ENCODE measurements around the gene ITGB6. TPM values are rescaled to one million over a fixed set of nuclear protein-coding genes. Genes with fewer than 3 reads are reported as not detected.

The ITGB6 gene
- total RNA-seq, 6 experiments from 2014 or later: 0.11 to 0.68 (median 0.44) TPM; not detected in 2

DNA sequence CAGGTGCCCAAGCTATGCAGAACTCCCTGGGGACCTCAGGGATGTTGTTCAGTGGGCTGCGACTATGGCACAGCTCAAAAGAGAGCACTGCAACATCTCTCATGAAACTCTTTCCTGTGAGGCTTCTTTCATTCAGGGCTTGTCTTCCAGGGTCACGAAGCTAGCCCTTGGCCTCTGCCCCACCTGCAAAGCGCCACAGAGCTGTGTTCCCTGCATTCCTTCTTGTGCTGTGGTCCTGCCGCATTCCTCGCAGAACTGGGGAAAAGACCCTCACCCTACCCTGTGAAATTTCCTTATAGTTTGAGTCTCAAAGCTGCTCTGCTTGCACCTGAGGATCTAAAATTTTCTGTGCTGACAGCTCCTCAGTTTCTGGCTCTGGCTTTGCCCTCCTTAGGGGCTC is 26.3 kb upstream of the ITGB6 start:
- Histone ChIP-seq H3K4me3 (no peak overlapping the region), H3K4me1 (peaks cover 0 to 10% (median 0%) of the 10 kb centered on the region in 4 donors), H3K27ac (no peak overlapping the region), H3K36me3 (no peaks in the 10 kb centered on the region), H3K27me3 (no peaks in the 10 kb centered on the region), H3K9me3 (no peaks in the 10 kb centered on the region)
- WGBS (ENCODE audit: insufficient coverage, low coverage, low lambda C conversion rate, missing lambda C conversion rate): 0% methylated on average over 1 of the region's 5 CpGs
- TF ChIP-seq POLR2A (IDR thresholded peaks at IDR 0.05) (no peak), CTCF (IDR thresholded peaks at IDR 0.05) (no peak)
- intact Hi-C loops (cut with DNase I): no loop called here
- no peak for ATAC-seq
- DNase-seq: no peak

DNA sequence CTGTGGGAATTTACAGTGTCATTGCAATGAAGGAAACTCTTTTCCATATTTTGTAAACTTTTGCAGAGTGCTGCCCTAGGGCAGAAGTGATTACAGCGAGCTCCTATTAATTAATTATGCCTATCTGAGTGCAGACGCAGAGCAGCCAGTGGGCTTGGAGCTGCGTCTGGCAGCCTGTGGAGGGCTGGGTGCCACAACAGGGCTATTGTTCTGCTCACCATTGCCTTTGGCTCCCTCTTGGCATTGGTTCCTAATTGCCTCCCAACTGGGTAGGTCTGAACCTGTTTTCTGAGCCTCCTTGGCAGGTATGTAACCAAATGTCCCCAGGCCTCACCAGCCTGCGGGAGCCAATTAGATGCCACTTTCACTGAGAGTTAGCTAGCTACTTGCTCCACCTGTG is 25.6 kb upstream of the ITGB6 start:
- no peak overlapping the region for H3K4me3 ChIP-seq

DNA sequence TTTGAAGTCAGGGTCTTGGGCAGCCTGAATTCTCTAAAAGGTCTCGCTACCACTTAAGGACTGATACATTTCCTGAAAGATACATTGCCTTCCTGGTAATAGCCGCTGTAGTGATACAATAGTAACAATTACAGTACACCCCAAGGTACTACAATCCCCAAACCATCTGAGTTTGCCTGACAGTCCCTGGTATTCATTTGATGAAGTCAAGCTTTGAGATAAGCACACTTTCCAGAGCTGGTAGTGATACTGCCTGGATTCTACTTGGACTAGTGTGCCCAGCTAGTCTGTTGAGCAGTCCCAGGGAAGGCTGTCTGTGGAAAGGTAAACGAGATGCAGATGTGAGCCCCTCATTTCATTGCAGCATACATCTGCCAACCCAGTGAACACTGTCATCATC is 24.4 kb upstream of the ITGB6 start:
- DNase-seq (no peak), ATAC-seq (no peak)
- Histone ChIP-seq H3K27ac (no peak overlapping the region), H3K9me3 (no peaks in the 10 kb centered on the region), H3K27me3 (no peaks in the 10 kb centered on the region), H3K4me3 (no peak overlapping the region), H3K36me3 (no peaks in the 10 kb centered on the region), H3K4me1 (peaks cover 0 to 11% (median 0%) of the 10 kb centered on the region in 4 donors)
- intact Hi-C loops (cut with DNase I): no loop called here
- TF ChIP-seq POLR2A (IDR thresholded peaks at IDR 0.05) (no peak), CTCF (IDR thresholded peaks at IDR 0.05) (no peak)
- 76% methylated on average over 3 of the region's 3 CpGs for WGBS (ENCODE audit: insufficient coverage, low coverage, low lambda C conversion rate, missing lambda C conversion rate)

More for the DNA sequence above, 25.6 kb upstream of the ITGB6 start:
- DNase-seq (no peak), ATAC-seq (no peak)
- H3K4me1 ChIP-seq: peaks cover 0 to 11% (median 0%) of the 10 kb centered on the region in 4 donors
- WGBS (ENCODE audit: insufficient coverage, low coverage, low lambda C conversion rate, missing lambda C conversion rate): no CpG with 5 or more reads among the region's 4 CpGs
- H3K27me3 ChIP-seq: no peaks in the 10 kb centered on the region
- H3K27ac ChIP-seq: no peak overlapping the region
- TF ChIP-seq POLR2A (IDR thresholded peaks at IDR 0.05): no peak
- TF ChIP-seq CTCF (IDR thresholded peaks at IDR 0.05): no peak
- no peaks in the 10 kb centered on the region for H3K9me3 ChIP-seq
- H3K36me3 ChIP-seq: no peaks in the 10 kb centered on the region
- intact Hi-C loops (cut with DNase I): no loop called here

DNA sequence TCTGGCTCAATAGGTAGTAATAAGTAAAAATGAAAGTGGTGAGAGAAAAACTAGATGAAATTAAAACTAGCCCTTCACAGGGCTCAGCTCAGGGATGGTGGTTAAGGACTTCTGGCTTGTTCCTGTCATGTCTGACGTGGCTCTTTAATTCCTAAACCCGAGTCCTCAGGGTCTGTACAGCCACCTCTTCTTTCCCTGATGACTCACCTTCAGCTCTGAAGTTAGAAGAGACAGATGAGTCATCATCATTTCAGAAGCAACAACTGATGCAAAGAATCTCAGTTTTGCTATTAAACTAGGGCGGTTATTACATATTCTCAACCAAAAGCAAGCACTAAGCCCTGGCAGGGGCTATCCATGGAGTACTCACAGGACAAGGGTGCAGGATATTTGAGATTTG is 24.0 kb upstream of the ITGB6 start:
- H3K9me3 ChIP-seq: no peaks in the 10 kb centered on the region
- peaks cover 0 to 11% (median 0%) of the 10 kb centered on the region in 4 donors for H3K4me1 ChIP-seq
- no peak overlapping the region for H3K27ac ChIP-seq
- no peaks in the 10 kb centered on the region for H3K27me3 ChIP-seq
- H3K4me3 ChIP-seq: no peak overlapping the region
- DNase-seq (no peak), ATAC-seq (peak in 1 of 4 donors; percentile 39)
- H3K36me3 ChIP-seq: no peaks in the 10 kb centered on the region
- WGBS (ENCODE audit: insufficient coverage, low coverage, low lambda C conversion rate, missing lambda C conversion rate): 53% methylated on average over 3 of the region's 3 CpGs
- intact Hi-C loops (cut with DNase I): no loop called here
- TF ChIP-seq CTCF (IDR thresholded peaks at IDR 0.05): no peak

GRCh38 chr2:160223560-160223959 is 23.5 kb upstream of the ITGB6 start:
- 89% methylated on average over 2 of the region's 3 CpGs for WGBS (ENCODE audit: insufficient coverage, low coverage, low lambda C conversion rate, missing lambda C conversion rate)

More at GRCh38 chr2:160223560-160223959, 23.5 kb upstream of the ITGB6 start:
- intact Hi-C loops (cut with DNase I): no loop called here
- DNase-seq (no peak), ATAC-seq (no peak)
- H3K4me3 ChIP-seq: no peak overlapping the region
- no peaks in the 10 kb centered on the region for H3K36me3 ChIP-seq
- H3K9me3 ChIP-seq: no peaks in the 10 kb centered on the region
- peaks cover 0 to 11% (median 0%) of the 10 kb centered on the region in 4 donors for H3K4me1 ChIP-seq
- no peak for TF ChIP-seq POLR2A (IDR thresholded peaks at IDR 0.05)
- TF ChIP-seq CTCF (IDR thresholded peaks at IDR 0.05): no peak
- no peaks in the 10 kb centered on the region for H3K27me3 ChIP-seq
- no peak overlapping the region for H3K27ac ChIP-seq

Data from right lobe of liver (tissue), 6 donors.